HG02610 (cell line): ENCODE results near the gene PGLYRP4.
"Not testable (repeated sequence)": the region's sequence is repeated elsewhere in the genome, so short reads cannot be mapped to it uniquely, and the experiment has no call there.

Experiments used
- ATAC-seq: cut with Tn5 transposase; IDR thresholded peaks from one replicate; pipeline ENCODE4 v1.9.1; 2021; ENCODE audit warnings: mild to moderate bottlenecking, moderate library complexity; ENCODE audit not compliant: unreplicated experiment

The PGLYRP4 gene

DNA sequence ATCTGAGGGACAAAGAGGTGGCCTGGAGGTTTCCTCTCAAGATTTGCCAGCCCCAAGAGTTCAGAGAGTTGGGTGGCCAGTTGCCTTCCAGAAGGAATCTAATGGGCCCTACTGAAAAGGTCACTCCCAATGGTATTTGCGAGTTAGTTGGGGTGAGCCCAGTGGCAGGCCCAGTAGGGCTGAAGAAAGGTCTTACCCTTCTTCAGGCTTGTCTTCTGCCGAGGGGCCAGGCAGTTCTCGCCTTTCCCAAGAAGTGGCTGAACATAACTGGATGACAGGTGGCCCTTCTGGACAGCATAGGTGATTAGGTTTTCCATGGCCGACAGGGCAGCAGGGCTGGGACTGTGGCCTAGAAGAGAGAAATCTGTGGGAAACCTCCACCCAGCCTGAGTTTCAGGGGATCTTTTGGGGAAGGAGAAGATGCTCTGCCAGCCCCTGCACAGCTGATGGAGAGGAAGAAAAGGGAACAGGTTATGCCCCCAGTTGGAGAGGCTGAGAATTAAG, 7.2 kb downstream of the PGLYRP4 start:
- no peak for ATAC-seq

GRCh38 chr1:153340356-153340755, 8.3 kb downstream of the PGLYRP4 start:
- no peak for ATAC-seq

DNA sequence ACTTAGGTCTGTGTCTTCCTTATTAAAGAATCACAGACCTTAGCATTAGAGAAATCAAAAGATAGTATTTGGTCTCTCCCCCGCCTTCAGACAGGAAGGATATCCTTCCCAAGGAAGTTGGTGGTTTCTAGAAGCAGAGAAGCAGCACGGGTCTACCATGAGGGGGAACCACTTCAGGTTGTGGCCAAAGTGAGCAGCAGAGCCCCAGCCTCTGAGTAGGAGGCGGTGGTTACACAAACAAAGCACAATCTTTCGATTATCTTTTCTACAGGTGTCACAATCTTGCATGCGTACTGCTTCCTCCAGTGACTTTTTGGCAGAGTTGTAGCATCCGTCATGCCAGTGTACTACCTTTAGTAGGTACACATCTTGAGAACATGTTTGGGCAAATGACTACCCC, 8.8 kb downstream of the PGLYRP4 start:
- no peak for ATAC-seq

DNA sequence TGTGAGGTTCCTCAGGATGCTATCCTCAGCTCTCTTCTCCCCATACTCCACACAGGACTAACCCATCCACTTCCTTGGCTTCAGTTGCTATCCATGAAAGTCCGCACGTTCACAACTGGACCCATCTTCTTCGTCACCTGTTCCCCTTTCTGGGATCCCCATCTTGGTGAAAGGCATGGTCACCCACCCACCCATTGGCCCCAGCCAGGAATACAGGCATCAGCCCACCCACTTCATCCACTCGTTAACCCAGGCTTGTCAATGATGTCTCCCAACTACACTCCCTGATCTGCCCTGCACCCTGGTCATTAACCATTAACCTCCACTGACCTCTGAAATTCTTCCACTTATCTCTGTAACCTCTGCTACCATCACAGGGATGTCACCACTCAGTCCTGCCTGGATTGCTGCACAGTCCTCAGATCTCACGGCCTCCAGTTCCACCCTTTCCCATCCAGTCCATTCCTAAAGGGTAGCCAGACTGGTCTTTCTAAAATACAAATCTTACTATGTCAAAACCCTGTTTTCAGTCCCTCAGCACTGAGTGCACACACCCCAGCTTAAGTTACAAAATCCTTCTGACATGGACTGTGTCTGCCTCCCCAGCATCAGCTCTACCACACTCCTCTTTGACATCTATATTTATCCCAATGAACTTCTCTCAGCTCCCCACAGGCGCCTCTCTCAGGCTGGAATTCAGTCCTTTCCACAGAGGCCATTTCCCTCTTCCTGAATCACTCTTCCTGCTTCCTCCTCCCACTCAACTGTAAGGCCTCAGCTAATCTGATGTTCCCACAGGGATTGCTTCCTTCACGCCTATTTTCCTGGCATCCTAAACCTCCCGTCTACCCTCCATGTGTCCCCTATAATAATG, 10.4 kb downstream of the PGLYRP4 start:
- ATAC-seq: no peak

DNA sequence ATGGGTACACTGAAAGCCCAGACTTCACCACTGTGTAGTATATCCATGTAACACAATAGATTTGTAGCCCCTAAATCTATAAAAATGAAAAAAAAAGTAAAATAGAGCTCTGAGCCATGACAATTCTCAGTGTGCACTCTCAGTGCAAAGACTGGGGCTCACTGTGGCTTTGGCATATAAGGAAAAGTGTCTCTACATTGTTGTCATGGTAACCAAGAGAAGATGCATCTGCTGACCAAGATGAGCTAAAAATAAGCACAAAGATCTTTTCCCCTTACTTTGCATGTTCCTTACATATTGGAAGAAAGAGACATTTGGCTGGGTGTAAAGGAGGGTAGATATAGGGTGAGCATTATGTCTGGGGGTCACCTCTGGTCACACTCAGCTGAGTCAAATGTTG, 12.0 kb downstream of the PGLYRP4 start:
- ATAC-seq: no peak

DNA sequence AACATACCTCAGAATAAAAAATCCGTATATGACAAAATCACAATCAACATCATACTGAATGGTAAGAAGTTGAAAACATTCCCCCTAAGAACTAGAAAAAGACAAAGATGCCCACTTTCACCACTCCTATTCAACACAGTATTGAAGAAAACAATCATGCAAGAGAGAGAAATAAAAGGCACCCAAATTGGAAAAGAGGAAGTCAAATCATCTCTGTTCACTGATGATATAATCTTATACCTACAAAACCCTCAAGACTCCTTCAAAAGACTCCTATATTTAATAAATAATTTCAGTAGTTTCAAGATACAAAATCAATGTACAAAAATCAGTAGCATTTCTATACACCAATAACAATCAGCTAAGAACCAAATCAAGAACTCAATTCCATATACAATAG, 14.7 kb downstream of the PGLYRP4 start:
- ATAC-seq: no peak

- ATAC-seq: no peak
These were observed 23.7 kb downstream of the PGLYRP4 start for GRCh38 chr1:153324912-153325311.

GRCh38 chr1:153322568-153322967, 26.1 kb downstream of the PGLYRP4 start:
- no peak for ATAC-seq

GRCh38 chr1:153318145-153318544, 30.5 kb downstream of the PGLYRP4 start:
- ATAC-seq: not testable (repeated sequence)

DNA sequence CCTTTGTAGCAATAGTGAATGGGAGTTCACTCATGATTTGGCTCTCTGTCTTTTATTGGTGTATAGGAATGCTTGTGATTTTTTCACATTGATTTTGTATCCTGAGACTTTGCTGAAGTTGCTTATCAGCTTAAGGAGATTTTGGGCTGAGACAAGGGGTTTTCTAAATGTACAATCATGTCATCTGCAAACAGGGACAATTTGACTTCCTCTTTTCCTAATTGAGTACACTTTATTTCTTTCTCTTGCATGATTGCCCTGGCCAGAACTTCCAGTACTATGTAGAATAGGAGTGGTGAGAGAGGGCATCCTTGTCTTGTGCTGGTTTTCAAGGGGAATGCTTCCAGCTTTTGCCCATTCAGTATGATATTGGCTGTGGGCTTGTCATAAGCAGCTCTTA, 32.6 kb downstream of the PGLYRP4 start:
- not testable (repeated sequence) for ATAC-seq

DNA sequence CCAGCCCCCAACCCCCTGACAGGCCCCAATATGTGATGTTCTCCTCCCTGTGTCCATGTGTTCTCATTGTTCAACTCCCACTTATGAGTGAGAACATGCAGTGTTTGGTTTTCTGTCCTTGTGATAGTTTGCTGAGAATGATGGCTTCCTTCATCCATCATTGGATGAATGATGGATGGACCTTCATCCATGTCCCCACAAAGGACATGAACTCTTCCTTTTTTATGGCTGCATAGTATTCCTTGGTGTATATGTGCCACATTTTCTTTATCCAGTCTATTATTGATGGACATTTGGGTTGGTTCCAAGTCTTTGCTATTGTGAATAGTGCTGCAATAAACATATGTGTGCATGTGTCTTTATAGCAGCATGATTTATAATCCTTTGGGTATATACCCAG, 34.3 kb downstream of the PGLYRP4 start:
- ATAC-seq: not testable (repeated sequence)

GRCh38 chr1:153313288-153313687, 35.4 kb downstream of the PGLYRP4 start:
- no peak for ATAC-seq

- ATAC-seq: no peak
These were observed 36.0 kb downstream of the PGLYRP4 start, which contains the start of gene PGLYRP3 for GRCh38 chr1:153312570-153313186. Gene PGLYRP3 (minus strand): TSS chr1:153312952. CDS start chr1:153310665, 2,287 bp downstream.

GRCh38 chr1:153310526-153310925, 38.1 kb downstream of the PGLYRP4 start:
- ATAC-seq: no peak

GRCh38 chr1:153309441-153309840, 39.2 kb downstream of the PGLYRP4 start:
- ATAC-seq: no peak

- no peak for ATAC-seq
These were observed 40.1 kb downstream of the PGLYRP4 start for GRCh38 chr1:153308540-153308939.

DNA sequence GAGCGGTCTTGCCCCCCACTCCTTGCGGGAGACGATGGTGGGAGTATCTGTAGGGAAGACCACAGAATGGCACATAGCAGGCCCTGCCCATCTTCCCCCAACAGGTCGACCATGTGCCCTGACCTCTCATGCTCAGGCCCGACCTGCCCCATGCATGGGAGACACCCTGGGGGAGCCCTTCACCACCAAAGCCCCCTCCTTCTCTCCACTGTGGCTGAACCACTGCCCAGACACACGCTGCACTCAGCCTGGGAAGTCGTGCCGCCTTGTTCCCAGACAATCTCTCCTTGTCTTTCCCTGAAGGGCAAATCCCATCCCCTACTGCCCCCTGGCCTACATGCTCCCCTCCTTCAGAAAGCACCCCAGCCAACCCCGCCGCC, 41.4 kb downstream of the PGLYRP4 start:
- no peak for ATAC-seq

DNA sequence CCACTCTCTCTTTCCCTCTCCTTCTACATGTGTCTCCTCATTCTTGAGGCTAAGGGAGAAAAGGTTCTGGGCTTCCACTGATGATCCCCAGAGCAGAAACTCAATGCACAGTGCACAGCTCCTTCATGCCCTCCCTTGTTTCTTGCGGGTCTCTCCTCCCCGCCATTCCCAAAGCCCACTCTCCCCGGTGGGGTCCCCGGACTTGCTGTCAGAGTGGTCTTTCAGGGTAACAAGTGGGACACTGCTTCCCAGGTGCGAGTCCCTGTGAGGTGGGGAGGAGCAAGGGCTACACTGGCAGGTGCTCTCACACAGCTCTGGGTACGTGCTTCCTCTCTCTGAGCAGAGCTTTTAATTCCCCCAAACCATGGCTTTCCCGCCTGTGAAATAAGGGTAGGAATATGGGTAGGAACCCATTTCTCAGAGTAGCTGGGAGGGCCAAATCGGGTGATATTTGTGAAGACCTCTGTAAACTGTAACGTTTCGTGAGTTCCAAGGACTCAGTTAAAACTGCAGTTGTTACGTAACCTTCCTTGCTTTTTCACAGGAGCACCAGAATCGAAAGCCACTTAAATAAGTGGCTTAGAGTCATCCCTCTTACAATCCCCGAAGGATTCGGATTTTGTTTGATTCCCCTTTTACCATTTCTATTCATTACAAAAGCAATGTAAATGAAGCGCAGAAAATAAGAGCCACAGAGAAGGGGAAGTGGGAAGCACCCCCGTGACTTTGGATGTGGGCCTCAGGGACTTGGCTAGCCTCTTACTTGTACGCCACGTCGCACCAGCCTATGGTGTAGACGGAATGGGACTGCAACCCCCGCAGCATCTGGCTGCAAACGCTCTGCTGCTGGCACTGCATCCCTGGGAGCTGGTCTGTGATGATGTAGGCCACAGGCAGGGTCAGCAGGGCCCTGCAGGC, 42.1 kb downstream of the PGLYRP4 start:
- no peak for ATAC-seq

DNA sequence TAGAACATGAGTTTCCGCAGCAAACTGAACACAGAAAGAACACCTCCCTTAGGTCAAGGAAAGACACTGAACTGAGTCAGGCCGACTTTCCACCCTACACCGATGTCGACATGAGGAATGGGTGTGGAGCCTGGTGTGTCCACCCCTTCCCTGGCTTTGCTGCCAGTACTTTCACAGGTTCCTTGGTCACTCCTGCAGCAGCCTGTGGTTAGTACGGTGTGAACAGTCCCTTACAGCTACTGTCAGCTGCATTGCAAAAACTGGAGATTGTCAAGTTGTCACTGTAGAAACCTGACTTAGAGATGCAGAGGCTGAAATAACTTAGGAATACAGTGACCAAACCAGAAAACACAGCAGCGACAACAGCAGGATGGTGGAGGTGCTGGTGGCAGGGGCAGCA, 43.0 kb downstream of the PGLYRP4 start:
- ATAC-seq: no peak

DNA sequence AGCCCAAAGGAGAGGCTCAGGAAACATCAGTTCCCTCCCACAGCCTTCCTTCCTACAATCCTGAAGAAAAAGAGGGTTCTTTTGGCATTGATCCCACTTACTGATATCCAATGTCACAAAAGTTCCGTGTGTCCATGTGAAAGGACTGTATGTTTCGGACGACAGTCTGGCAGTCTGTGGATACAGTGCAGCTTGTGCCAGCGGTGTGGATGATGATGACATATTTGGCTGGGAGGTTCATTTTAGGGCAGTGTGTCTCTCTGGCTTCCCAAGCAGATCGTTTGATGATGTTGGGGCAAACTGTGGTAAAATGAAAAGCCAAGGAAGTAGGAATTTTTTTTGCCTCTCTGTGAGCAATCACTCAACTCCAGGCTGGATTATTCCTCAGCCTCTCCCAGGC, 46.3 kb downstream of the PGLYRP4 start:
- ATAC-seq: no peak

DNA sequence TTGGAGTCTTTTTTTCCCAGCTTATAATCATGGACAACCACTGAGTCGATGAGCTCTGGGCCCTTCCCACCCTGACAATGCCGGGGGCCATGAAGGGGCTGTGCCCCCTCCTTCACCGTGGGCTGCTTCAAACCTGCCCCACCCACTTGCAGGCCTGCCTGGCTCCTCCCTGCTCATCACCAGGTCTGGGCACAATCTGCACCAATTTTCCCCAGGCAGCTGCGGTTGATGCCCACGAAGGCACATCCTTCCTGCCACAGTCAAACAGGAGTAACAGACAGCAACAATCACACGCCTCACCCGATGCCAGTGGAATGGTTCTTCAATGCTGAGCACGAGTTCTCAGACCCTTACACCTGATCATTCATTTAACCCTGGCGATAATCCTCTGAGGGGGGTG, 54.8 kb downstream of the PGLYRP4 start:
- no peak for ATAC-seq
